HepG2 (cell line): ENCODE data around the gene PDSS2. TPM values are rescaled to one million over a fixed set of nuclear protein-coding genes. Genes with fewer than 3 reads are reported as not detected.

Source experiments
- ATAC-seq: fragments of 200-7000 bp; cut with Tn5 transposase; 3 replicates; pipeline ENCODE4 v1.9.1; 2020; ENCODE audit warnings: mild to moderate bottlenecking, moderate library complexity
- BruUV-seq: library from RNA; stranded (reverse); fragments of 400-500 nt; replicated peaks from 2 replicates; lab custom pipeline; 2021; lab: Mats Ljungman, UMichigan
- CTCF ChIA-PET: fragments of 300-600 bp; formaldehyde crosslinking; extraction: SDS; loops from one replicate; lab custom pipeline; 2021; ENCODE audit warnings: low total read pairs, inconsistent platforms, low intra/inter-chr PET ratio; lab: Yijun Ruan, JAX
- POLR2A ChIA-PET: fragments of 350-600 bp; sonication (Branson Sonifier 250); formaldehyde crosslinking; loops from one replicate; lab custom pipeline; 2020; ENCODE audit warnings: antibody characterized with exemption, inconsistent platforms; lab: Yijun Ruan, JAX
- DNase-seq: peaks from one replicate; pipeline ENCODE4 v3.0.0-alpha.2; 2015; ENCODE audit warnings: low spot score
- FAIRE-seq: peaks from 3 replicates; lab custom pipeline; 2011; peaks lifted over from hg19 to GRCh38; lab: Jason Lieb, UNC
- H2AFZ ChIP-seq: one replicate; pipeline ENCODE4 v1.6.1; 2011; ENCODE audit warnings: low read length, inconsistent platforms
- H3K27ac ChIP-seq: fragments of 300-600 bp; 3 replicates; pipeline ENCODE4 v1.8.0; 2011; ENCODE audit warnings: mixed run types, mild to moderate bottlenecking, mixed read lengths, low read length, inconsistent platforms; ENCODE audit not compliant: insufficient read depth; ENCODE audit errors: extremely low read length
- H3K27me3 ChIP-seq, 2 experiments: fragments of 200-600 bp in 1 of 2; 2 replicates in 1 of 2; 3 replicates in 1 of 2; pipeline versions ENCODE4 v1.6.0 to v1.8.0; 2011; ENCODE audit warnings: low read length in 2 of 2, mild to moderate bottlenecking in 2 of 2, moderate library complexity in 2 of 2, inconsistent platforms in 1 of 2; ENCODE audit not compliant: insufficient read depth in 2 of 2, control insufficient read depth in 1 of 2
- H3K36me3 ChIP-seq, 2 experiments: fragments of 200-600 bp in 1 of 2; replicated peaks in 1 of 2; 2 replicates in 1 of 2; 3 replicates in 1 of 2; pipeline versions ENCODE4 v1.5.1 to v1.8.0; 2011; ENCODE audit warnings: low read length in 2 of 2, inconsistent platforms in 1 of 2; ENCODE audit not compliant: insufficient read depth in 2 of 2, control insufficient read depth in 1 of 2
- H3K4me1 ChIP-seq: 2 replicates; pipeline ENCODE4 v1.5.1; 2012; ENCODE audit warnings: low read length, inconsistent platforms; ENCODE audit not compliant: insufficient read depth
- H3K4me2 ChIP-seq: 2 replicates; pipeline ENCODE4 v1.6.0; 2011; ENCODE audit warnings: low read depth, low read length, inconsistent platforms
- H3K4me3 ChIP-seq, 3 experiments: fragments of 200-600 bp in 1 of 3; sonication (generic), shearing (Covaris generic) in 1 of 3; replicated peaks in 1 of 3; 2 replicates each; pipeline ENCODE4 v1.5.1; 2011 to 2016; ENCODE audit warnings: low read length in 3 of 3, inconsistent platforms in 2 of 3, low read depth in 2 of 3, mild to moderate bottlenecking in 2 of 3, control low read depth in 1 of 3, mixed read lengths in 1 of 3; ENCODE audit not compliant: insufficient read depth in 1 of 3
- H3K79me2 ChIP-seq: one replicate; pipeline ENCODE4 v1.6.1; 2011; ENCODE audit warnings: low read length, inconsistent platforms; ENCODE audit not compliant: insufficient read depth
- H3K9ac ChIP-seq: 2 replicates; pipeline ENCODE4 v1.6.0; 2011; ENCODE audit warnings: mild to moderate bottlenecking, low read depth, low read length, inconsistent platforms; ENCODE audit not compliant: insufficient read depth
- H3K9me3 ChIP-seq: 2 replicates; pipeline ENCODE4 v1.5.1; 2012; ENCODE audit warnings: mild to moderate bottlenecking, low read length
- H4K20me1 ChIP-seq: 2 replicates; pipeline ENCODE4 v1.6.0; 2011; ENCODE audit warnings: inconsistent platforms, mild to moderate bottlenecking, low read length, moderate library complexity; ENCODE audit not compliant: insufficient read depth
- HNF4A ChIP-seq: sonication (generic); formaldehyde crosslinking; IDR thresholded peaks from 2 replicates; pipeline ENCODE4 v1.4.0; 2020; ENCODE audit warnings: missing genetic modification reagents
- HNF4G ChIP-seq, 2 experiments: sonication (generic) in 1 of 2; formaldehyde crosslinking in 1 of 2; IDR thresholded peaks; 2 replicates each; pipeline versions ENCODE4 v1.4.0 to v1.6.1; 2011 to 2020; ENCODE audit warnings: borderline replicate concordance in 2 of 2, low read depth in 2 of 2, mild to moderate bottlenecking in 2 of 2, low read length in 1 of 2, missing genetic modification reagents in 1 of 2, moderate library complexity in 1 of 2
- KDM6A ChIP-seq: IDR thresholded peaks from 2 replicates; pipeline ENCODE4 v1.6.1; 2016; ENCODE audit warnings: low read depth
- MIXL1 ChIP-seq: IDR thresholded peaks from 2 replicates; pipeline ENCODE4 v1.6.1; 2016
- SOX13 ChIP-seq, 3 experiments: fragments of 450-650 bp in 1 of 3; sonication (generic) in 1 of 3; formaldehyde crosslinking in 1 of 3; IDR thresholded peaks in 2 of 3; conservative IDR thresholded peaks in 1 of 3; 2 replicates each; pipeline versions ENCODE4 v1.5.0 to v1.6.1; 2016 to 2020; ENCODE audit warnings: antibody characterized with exemption in 1 of 3, mild to moderate bottlenecking in 1 of 3, missing compliant biosample characterization in 1 of 3, missing genetic modification reagents in 1 of 3, moderate library complexity in 1 of 3
- TBX3 ChIP-seq: fragments of 450-650 bp; IDR thresholded peaks from 2 replicates; pipeline ENCODE4 v1.6.1; 2017; ENCODE audit warnings: antibody characterized with exemption, mild to moderate bottlenecking, inconsistent platforms, borderline replicate concordance
- TRIM24 ChIP-seq: sonication (generic); formaldehyde crosslinking; IDR thresholded peaks from 2 replicates; pipeline ENCODE4 v1.8.0; 2022; ENCODE audit warnings: mild to moderate bottlenecking, missing genetic modification reagents
- ZNF773 ChIP-seq: sonication (generic); formaldehyde crosslinking; IDR thresholded peaks from 2 replicates; pipeline ENCODE4 v1.4.0; 2020; ENCODE audit warnings: missing genetic modification reagents, borderline replicate concordance
- WGBS: methylation state at CpG from one replicate; pipeline ENCODE4 v1.1.6; 2017; ENCODE audit warnings: low lambda C conversion rate; 5-methylcytosine and 5-hydroxymethylcytosine counted together
- in situ Hi-C: cut with HindIII; loops from 2 replicates; pipeline ENCODE4 v1.10.0; 2017; ENCODE audit warnings: low pct_unique_long_range_greater_than_20kb; ENCODE audit not compliant: extremely low pct_ligation_motif_present
- intact Hi-C: fragments of 100-400 bp; cut with micrococcal nuclease; formaldehyde crosslinking; loops from one replicate; pipeline ENCODE4 v1.10.0; 2022; ENCODE audit not compliant: unreplicated experiment
- polyA plus RNA-seq, 8 experiments: library from polyadenylated mRNA; depleted of rRNA in 3 of 8; stranded (reverse) in 7 of 8; unstranded in 1 of 8; fragments of >200 nt; fragmentation: Illumina TruSeq in 4 of 8; extraction: Trizol in 4 of 8; gene quantifications; 2 replicates each; pipeline versions ENCODE4 v1.2.1 to v1.2.3, GENCODE V29; 2011 to 2016; ENCODE audit warnings: low read depth in 4 of 8, missing spikeins in 1 of 8, mixed read lengths in 1 of 8; ENCODE audit not compliant: insufficient read depth in 1 of 8
- total RNA-seq, 5 experiments: library from RNA; depleted of rRNA; stranded (reverse); fragments of >200 nt; fragmentation: Illumina TruSeq; extraction: Trizol; gene quantifications; 2 replicates each; pipeline ENCODE4 v1.2.3, GENCODE V29; 2016; ENCODE audit warnings: low read depth in 1 of 5

Gene PDSS2
- total and polyA plus RNA-seq, 2 of the 13 experiments (the other 11 are each of a cell fraction or from before 2014, with no cell fraction given): 16.2 to 17.0 TPM

DNA sequence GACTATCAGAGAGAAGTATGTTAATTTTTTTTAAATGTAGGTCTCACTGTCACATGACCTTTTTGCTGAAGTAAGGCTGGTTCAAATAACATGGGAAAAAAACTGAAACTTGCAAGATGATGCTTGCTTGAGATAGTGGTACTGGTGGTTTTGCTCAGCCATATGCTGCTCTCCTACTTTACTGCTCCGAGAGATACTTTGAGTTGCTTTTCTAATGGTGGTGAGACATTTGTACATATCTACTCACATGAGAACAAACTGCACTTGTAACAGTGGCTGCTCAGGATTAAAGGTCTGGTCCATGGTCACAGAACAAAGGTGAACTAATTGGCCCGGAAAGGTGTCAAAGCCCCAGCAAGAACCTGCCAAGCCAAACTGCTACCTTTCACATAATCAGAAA, 237.8 kb downstream of the PDSS2 start:
- no peak overlapping the region for H3K4me3 ChIP-seq
- BruUV-seq: no TSS peak
- no peak overlapping the region for H3K27ac ChIP-seq
- no peak overlapping the region for H3K4me2 ChIP-seq
- no peaks in the 10 kb centered on the region for H3K79me2 ChIP-seq
- intact Hi-C loops: no loop called here
- H3K27me3 ChIP-seq: no peaks in the 10 kb centered on the region
- ChIA-PET CTCF (no interaction called here), POLR2A (no interaction called here)
- H2AFZ ChIP-seq: no peak overlapping the region
- H3K9me3 ChIP-seq: no peaks in the 10 kb centered on the region
- no peak for DNase-seq
- TF ChIP-seq HNF4G (IDR thresholded peaks at IDR 0.05; ENCODE audit: borderline replicate concordance, low read depth, low read length) (0 out of 2 replicates have a peak, but pooled peaks have one; percentile 27), HNF4G (CRISPR knock-in tag; IDR thresholded peaks at IDR 0.05; ENCODE audit: borderline replicate concordance, low read depth) (no peak), SOX13 (IDR thresholded peaks at IDR 0.05) (no peak), SOX13 (CRISPR knock-in tag; conservative IDR thresholded peaks at IDR 0.05 in 1 of 2, IDR thresholded peaks at IDR 0.05 in 1 of 2) (0 out of 4 replicates have a peak, but pooled peaks of 1 of the 2 experiments have one; percentile 9), TBX3 (0 out of 2 replicates have a peak, but pooled peaks have one; percentile 26), ZNF773 (no peak), TRIM24 (CRISPR knock-in tag) (no peak), MIXL1 (0 out of 2 replicates have a peak, but pooled peaks have one; percentile 16), HNF4A (CRISPR knock-in tag) (peak; percentile 44; the same call in 1 of the 2 replicates)
- TF ChIP-seq, all 625 proteins: peak for 5
- 64% methylated on average over 2 of the region's 2 CpGs for WGBS
- Histone ChIP-seq H3K36me3 (no peaks in the 10 kb centered on the region; a peak in 1 of 5 replicates), H3K4me1 (peaks cover 25% of the 10 kb centered on the region), H3K9ac (no peak overlapping the region), H4K20me1 (no peaks in the 10 kb centered on the region)
- in situ Hi-C loops: no loop called here
- ATAC-seq (no peak; the same call in 2 of the 3 replicates), FAIRE-seq (no peak)

DNA sequence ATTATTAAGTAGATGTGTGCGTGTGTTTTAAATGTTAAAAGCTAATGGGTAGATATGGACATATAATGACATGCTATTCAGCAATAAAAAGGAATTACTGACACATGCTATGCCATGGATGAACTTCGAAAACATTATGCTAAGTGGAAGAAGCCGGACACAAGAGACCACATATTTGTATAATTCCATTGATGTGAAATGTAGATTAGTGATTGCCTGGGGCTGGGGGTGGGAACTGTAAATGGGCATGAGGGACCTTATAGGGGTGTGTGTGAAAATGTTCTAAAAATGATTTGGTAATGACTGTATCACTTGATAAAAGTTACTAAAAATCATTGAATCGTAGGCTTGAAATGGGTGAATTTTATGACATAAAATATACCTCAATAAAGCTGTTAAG, 239.5 kb downstream of the PDSS2 start:
- Histone ChIP-seq H3K79me2 (no peaks in the 10 kb centered on the region), H2AFZ (no peak overlapping the region), H3K4me1 (peaks cover 32% of the 10 kb centered on the region), H3K4me3 (no peak overlapping the region), H3K27me3 (no peaks in the 10 kb centered on the region), H4K20me1 (no peaks in the 10 kb centered on the region), H3K9ac (no peak overlapping the region), H3K27ac (no peak overlapping the region), H3K9me3 (no peaks in the 10 kb centered on the region), H3K36me3 (no peaks in the 10 kb centered on the region; a peak in 1 of 5 replicates), H3K4me2 (no peak overlapping the region)
- ATAC-seq (no peak), DNase-seq (no peak), FAIRE-seq (no peak)
- no TSS peak for BruUV-seq
- no peak for TF ChIP-seq KDM6A (CRISPR knock-in tag)
- intact Hi-C loops: no loop called here
- in situ Hi-C loops: no loop called here
- ChIA-PET POLR2A (no interaction called here), CTCF (no interaction called here)
- 97% methylated on average over 4 of the region's 4 CpGs for WGBS
